ENCODE data around the gene ENOSF1. TPM values are rescaled to one million over a fixed set of nuclear protein-coding genes. Genes with fewer than 3 reads are reported as not detected.

Gene ENOSF1
- total RNA-seq, 1 donor from 2014 or later, result 24.4 TPM

DNA sequence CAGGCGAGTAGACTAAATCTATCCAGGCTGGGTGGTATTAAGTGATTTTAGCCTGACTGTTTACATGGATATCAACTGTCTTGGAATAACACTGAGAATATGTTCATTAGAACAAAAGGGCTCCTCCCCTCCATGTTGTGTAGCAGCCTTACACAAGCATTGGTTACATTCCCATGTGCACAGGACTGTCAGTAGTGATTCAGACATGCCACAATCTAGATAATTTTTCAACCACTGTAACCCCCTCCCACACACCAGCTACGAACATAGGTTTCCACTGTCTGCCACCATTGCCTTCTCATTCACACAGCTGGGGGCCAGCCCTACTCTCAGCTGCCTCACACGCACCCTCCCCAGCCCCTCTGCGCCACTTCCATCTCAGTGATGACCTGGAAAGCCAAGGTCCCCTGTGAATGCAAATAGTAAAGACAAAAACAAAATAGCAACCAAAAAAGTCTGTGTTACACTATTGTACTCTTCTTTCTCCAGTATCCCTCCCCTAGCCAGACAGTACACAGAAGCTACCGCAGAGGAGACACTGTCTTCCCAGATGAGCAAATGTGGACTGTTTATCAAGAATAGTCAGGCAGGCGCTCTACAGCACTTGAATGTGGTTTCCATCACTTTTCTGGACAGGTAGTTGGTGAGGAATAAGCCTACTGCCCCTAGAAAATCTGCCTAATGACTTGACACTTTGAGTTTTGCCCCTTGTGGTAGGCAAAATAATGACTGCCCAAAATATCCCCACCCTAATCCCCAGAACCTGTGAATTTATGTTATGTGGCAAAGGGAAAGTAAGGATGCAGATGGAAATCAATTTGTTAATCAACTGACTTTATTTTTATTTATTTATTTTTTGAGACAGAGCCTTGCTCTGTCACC is 82.9 kb downstream of the ENOSF1 start:
- H3K4me1 ChIP-seq, result no peaks in the 10 kb centered on the region
- no peak overlapping the region for H3K4me3 ChIP-seq
- H3K36me3 ChIP-seq, result no peaks in the 10 kb centered on the region
- no peak for DNase-seq
- no peak overlapping the region for H3K27ac ChIP-seq (replicated peaks)
- intact Hi-C loops (cut with micrococcal nuclease), result loop anchor here (10.0 kb wide), 1 partner anchor 105 kb away; no protein-coding TSS in a partner anchor
- H3K9me3 ChIP-seq (replicated peaks), result no peaks in the 10 kb centered on the region
- no peaks in the 10 kb centered on the region for H3K27me3 ChIP-seq (ENCODE audit: low read depth)
- TF ChIP-seq, protein P1, sequence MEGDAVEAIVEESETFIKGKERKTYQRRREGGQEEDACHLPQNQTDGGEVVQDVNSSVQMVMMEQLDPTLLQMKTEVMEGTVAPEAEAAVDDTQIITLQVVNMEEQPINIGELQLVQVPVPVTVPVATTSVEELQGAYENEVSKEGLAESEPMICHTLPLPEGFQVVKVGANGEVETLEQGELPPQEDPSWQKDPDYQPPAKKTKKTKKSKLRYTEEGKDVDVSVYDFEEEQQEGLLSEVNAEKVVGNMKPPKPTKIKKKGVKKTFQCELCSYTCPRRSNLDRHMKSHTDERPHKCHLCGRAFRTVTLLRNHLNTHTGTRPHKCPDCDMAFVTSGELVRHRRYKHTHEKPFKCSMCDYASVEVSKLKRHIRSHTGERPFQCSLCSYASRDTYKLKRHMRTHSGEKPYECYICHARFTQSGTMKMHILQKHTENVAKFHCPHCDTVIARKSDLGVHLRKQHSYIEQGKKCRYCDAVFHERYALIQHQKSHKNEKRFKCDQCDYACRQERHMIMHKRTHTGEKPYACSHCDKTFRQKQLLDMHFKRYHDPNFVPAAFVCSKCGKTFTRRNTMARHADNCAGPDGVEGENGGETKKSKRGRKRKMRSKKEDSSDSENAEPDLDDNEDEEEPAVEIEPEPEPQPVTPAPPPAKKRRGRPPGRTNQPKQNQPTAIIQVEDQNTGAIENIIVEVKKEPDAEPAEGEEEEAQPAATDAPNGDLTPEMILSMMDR (IDR thresholded peaks at IDR 0.05; ENCODE audit: borderline replicate concordance), result no peak

DNA sequence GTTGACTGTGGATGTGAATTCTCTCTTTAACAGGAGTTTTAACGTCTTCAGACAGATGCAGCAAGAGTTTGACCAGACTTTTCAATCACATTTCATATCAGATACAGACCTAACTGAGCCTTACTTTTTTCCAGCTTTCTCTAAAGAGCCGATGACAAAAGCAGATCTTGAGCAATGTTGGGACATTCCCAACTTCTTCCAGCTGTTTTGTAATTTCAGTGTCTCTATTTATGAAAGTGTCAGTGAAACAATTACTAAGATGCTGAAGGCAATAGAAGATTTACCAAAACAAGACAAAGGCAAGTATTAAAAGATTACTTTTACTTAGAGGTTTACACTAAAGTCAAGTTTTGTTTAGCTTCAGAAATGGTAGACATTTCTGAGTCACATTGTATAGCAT is 85.2 kb downstream of the ENOSF1 start:
- Histone ChIP-seq H3K4me1 (no peaks in the 10 kb centered on the region), H3K36me3 (no peaks in the 10 kb centered on the region), H3K27me3 (ENCODE audit: low read depth) (peaks cover 7% of the 10 kb centered on the region), H3K27ac (replicated peaks) (no peak overlapping the region), H3K4me3 (no peak overlapping the region), H3K9me3 (replicated peaks) (no peaks in the 10 kb centered on the region)
- intact Hi-C loops (cut with micrococcal nuclease), result loop anchor here (10.0 kb wide), 1 partner anchor 108 kb away; no protein-coding TSS in a partner anchor
- DNase-seq, result no peak
- TF ChIP-seq, protein P1 (IDR thresholded peaks at IDR 0.05; ENCODE audit: borderline replicate concordance), result no peak

DNA sequence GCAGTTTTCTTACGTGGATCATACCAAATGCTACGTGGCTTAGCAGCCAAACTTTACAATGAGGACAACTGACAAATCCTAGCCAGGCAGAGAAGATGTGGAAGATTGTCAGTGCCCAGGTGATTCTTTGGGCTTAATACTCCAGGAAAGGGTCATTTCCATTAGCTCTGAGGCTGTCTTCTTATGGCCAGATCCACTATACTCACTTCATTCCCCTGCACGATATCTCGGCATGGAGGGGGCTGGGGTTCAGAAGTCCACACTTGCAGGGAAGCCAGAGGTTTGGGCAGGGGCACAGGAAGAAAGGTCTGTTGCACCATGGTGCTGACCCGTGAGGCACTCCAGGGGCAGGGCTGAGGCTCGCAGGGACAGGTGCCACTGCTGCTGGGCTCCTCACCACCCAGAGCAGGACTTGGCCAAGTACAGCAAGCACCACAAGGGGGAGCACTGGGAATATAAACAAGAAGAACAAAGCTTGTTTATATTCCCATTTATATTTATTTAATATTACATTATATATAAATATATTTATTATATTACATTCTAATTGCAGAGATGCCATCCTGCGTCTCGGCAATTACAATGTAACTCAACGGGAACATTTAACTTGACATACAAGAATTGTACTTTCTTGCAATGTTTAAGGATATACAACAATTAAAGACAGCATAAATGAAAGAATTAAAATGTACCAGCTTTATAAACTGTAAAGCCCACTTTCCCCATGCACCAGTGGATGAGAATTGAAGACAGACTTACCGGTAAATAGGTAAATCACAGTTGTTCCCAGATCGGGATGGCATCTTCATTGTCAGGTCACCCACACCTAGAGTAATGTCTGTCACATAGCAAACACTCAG is 88.4 kb downstream of the ENOSF1 start:
- H3K36me3 ChIP-seq, result no peaks in the 10 kb centered on the region
- H3K4me1 ChIP-seq, result no peaks in the 10 kb centered on the region
- TF ChIP-seq, protein P1 (IDR thresholded peaks at IDR 0.05; ENCODE audit: borderline replicate concordance), result peak; percentile 79
- no peaks in the 10 kb centered on the region for H3K9me3 ChIP-seq (replicated peaks)
- intact Hi-C loops (cut with micrococcal nuclease), result loop anchor here (2.0 to 10.0 kb wide), 2 partner anchors 111 to 209 kb away; no protein-coding TSS in a partner anchor
- H3K4me3 ChIP-seq, result no peak overlapping the region
- H3K27me3 ChIP-seq (ENCODE audit: low read depth), result peaks cover 11% of the 10 kb centered on the region
- peak; percentile 30 for DNase-seq
- H3K27ac ChIP-seq (replicated peaks), result no peak overlapping the region

DNA sequence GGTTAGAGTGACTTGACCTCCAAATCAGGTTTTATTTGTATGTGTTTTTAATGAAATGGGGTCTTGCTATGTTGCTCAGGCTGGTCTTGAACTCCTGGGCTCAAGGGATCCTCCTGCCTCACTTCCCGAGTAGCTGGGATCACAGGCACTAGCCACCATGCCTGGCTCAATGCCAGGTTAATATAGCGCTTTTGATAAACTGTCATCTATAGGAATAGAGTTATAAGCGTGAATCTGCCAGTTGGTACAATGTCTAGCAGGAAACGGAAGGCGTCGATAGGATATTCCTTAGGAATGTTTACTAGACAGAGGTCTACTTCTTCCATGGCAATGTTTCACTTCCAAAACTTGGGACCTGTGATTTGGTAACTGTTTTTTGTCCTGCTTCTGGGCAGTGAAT is 90.1 kb downstream of the ENOSF1 start:
- Histone ChIP-seq H3K36me3 (no peaks in the 10 kb centered on the region), H3K27ac (replicated peaks) (no peak overlapping the region), H3K27me3 (ENCODE audit: low read depth) (peaks cover 18% of the 10 kb centered on the region), H3K4me1 (no peaks in the 10 kb centered on the region), H3K4me3 (no peak overlapping the region), H3K9me3 (replicated peaks) (no peaks in the 10 kb centered on the region)
- intact Hi-C loops (cut with micrococcal nuclease), result loop anchor here (10.0 kb wide), 1 partner anchor 113 kb away; no protein-coding TSS in a partner anchor
- no peak for DNase-seq
- TF ChIP-seq, protein P1 (IDR thresholded peaks at IDR 0.05; ENCODE audit: borderline replicate concordance), result no peak

DNA sequence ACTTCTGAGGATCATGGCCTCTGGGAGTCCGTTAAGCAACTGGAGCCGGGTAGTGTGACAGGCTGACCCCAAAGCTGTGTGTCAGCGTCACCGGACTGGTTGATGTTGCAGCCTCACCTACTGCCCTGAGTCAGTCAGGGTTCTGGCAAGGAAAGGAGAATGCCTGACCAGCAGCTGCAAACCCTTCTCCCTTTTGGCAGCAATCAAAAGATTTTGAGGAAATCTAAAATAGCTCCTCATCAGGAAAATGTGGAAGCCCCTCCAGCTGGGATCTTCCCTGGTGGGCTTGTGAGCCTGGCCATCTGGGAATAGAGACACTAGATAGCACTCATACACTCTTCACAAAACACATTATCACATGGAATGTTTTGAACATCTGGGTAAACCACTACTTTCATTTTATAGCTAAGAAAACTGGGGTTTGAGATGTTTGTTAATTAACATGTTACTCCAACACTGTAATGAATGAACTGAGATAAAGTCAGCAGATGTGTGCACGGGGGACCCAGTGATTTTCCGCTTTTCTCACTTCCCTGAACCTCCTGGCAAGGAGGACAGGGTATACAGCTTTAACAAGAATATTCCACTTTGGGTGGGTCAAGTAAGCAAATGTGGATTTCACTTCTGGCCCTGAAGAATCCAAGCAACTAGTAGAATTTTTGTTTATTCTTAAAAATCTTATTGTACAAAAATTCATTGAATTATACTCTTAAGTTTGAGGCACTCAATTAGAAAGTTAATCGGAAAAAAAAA is 91.0 kb downstream of the ENOSF1 start:
- H3K27ac ChIP-seq (replicated peaks), result no peak overlapping the region
- no peaks in the 10 kb centered on the region for H3K9me3 ChIP-seq (replicated peaks)
- TF ChIP-seq, protein P1 (IDR thresholded peaks at IDR 0.05; ENCODE audit: borderline replicate concordance), result no peak
- H3K27me3 ChIP-seq (ENCODE audit: low read depth), result peaks cover 18% of the 10 kb centered on the region
- no peaks in the 10 kb centered on the region for H3K4me1 ChIP-seq
- H3K4me3 ChIP-seq, result no peak overlapping the region
- DNase-seq, result no peak
- H3K36me3 ChIP-seq, result no peaks in the 10 kb centered on the region
- intact Hi-C loops (cut with micrococcal nuclease), result loop anchor here (10.0 kb wide), 1 partner anchor 113 kb away; no protein-coding TSS in a partner anchor
